ENCODE measurements around the gene PPIL1. TPM values are rescaled to one million over a fixed set of nuclear protein-coding genes. Genes with fewer than 3 reads are reported as not detected.
A peak's percentile ranks its signal among the peaks of the same experiment; 100 is the strongest.
"Not testable (repeated sequence)": the region's sequence is repeated elsewhere in the genome, so short reads cannot be mapped to it uniquely, and the experiment has no call there.

PPIL1 gene
- total RNA-seq, 3 donors from 2014 or later, result 79.9 to 82.7 (median 81.5) TPM

- DNase-seq (no peak), ATAC-seq (no peak)
- no peaks in the 10 kb centered on the region for H3K9me3 Mint-ChIP-seq
- H3K4me1 Mint-ChIP-seq (ENCODE audit: low read depth), result peaks cover 8% of the 10 kb centered on the region
- H3K27me3 Mint-ChIP-seq (ENCODE audit: low read depth), result no peaks in the 10 kb centered on the region
- peaks cover 33% of the 10 kb centered on the region for H3K36me3 Mint-ChIP-seq (ENCODE audit: insufficient read depth)
- H3K4me3 Mint-ChIP-seq, result no peak overlapping the region
Observed at GRCh38 chr6:36904851-36905393, 30.3 kb upstream of the PPIL1 start.

- DNase-seq (no peak), ATAC-seq (no peak)
- Mint-ChIP-seq H3K9me3 (no peaks in the 10 kb centered on the region), H3K4me3 (no peak overlapping the region), H3K36me3 (ENCODE audit: insufficient read depth) (peaks cover 35% of the 10 kb centered on the region), H3K4me1 (ENCODE audit: low read depth) (peaks cover 8% of the 10 kb centered on the region), H3K27me3 (ENCODE audit: low read depth) (no peaks in the 10 kb centered on the region)
Observed at GRCh38 chr6:36904114-36904513, 29.5 kb upstream of the PPIL1 start.

GRCh38 chr6:36897609-36898008 lies 23.0 kb upstream of the PPIL1 start:
- Mint-ChIP-seq H3K27me3 (ENCODE audit: low read depth) (no peaks in the 10 kb centered on the region), H3K4me1 (ENCODE audit: low read depth) (peaks cover 2% of the 10 kb centered on the region), H3K36me3 (ENCODE audit: insufficient read depth) (peaks cover 19% of the 10 kb centered on the region), H3K4me3 (no peak overlapping the region), H3K9me3 (no peaks in the 10 kb centered on the region)
- ATAC-seq, result no peak
- DNase-seq, result no peak

DNA sequence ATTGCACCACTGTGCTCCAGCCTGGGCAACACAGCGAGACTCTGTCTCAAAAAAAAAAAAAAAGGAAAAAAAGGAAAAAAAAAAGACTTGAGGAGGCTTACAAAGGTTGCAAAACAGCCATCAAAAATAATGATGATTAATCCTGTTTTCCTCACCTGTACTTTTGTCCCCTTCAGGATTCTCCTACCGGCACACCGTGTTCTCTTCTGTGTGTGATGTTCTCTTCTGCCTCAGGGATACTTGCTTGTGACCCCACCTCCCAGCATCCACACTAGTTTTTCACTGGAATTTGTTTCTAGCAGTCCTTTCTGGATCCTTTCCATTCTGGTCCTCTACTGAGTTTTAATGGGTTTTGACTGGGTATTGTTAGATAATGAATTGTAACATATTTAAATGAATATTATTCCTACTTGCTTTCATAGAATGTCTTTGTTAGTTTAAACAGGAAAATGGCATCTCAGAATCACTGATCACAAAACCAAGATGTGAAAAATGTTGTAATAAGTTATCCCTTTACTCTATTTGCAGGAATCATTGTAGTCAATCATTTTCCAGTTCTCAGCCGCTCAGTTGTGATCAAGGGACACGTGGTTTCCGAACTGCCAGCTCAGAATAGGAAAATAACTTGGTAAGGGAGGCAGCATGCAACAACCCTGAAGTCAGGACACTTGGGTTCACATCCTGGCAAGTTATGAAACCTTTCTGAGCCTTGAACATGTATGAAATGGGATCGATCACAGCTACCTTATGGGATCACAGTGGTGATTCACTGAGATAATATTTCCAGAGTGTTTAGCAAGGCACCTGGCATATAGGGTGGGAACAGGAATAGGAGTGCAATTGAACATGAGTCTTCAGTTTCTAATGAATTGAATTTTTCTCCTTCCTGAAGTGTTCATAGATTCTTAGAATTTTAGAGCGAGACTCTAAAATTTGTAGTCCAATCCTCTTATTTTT lies 19.7 kb upstream of the PPIL1 start:
- ATAC-seq, result no peak
- H3K4me1 Mint-ChIP-seq (ENCODE audit: low read depth), result peaks cover 9% of the 10 kb centered on the region
- peaks cover 14% of the 10 kb centered on the region for H3K36me3 Mint-ChIP-seq (ENCODE audit: insufficient read depth)

DNA sequence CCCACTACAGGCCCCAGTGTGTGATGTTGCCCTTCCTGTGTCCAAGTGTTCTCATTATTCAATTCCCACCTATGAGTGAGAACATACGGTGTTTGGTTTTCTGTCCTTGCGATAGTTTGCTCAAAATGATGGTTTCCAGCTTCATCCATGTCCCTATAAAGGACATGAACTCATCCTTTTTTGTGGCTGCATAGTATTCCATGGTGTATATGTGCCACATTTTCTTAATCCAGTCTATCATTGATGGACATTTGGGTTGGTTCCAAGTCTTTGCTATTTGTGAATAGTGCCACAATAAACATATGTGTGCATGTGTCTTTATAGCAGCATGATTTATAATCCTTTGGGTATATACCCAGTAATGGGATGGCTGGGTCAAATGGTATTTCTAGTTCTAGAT lies 16.6 kb upstream of the PPIL1 start:
- H3K27me3 Mint-ChIP-seq (ENCODE audit: low read depth); DNase-seq; H3K9me3 Mint-ChIP-seq; H3K36me3 Mint-ChIP-seq (ENCODE audit: insufficient read depth); H3K4me3 Mint-ChIP-seq; ATAC-seq: not testable (repeated sequence)
- peaks cover 30% of the 10 kb centered on the region for H3K4me1 Mint-ChIP-seq (ENCODE audit: low read depth)

More for the DNA sequence above, 19.7 kb upstream of the PPIL1 start:
- no peak for DNase-seq
- no peaks in the 10 kb centered on the region for H3K27me3 Mint-ChIP-seq (ENCODE audit: low read depth)
- no peak overlapping the region for H3K4me3 Mint-ChIP-seq
- no peaks in the 10 kb centered on the region for H3K9me3 Mint-ChIP-seq

GRCh38 chr6:36890112-36890663 lies 15.6 kb upstream of the PPIL1 start:
- peaks cover 6% of the 10 kb centered on the region for H3K36me3 Mint-ChIP-seq (ENCODE audit: insufficient read depth)
- H3K4me3 Mint-ChIP-seq, result no peak overlapping the region
- ATAC-seq, result no peak
- no peaks in the 10 kb centered on the region for H3K9me3 Mint-ChIP-seq
- H3K27me3 Mint-ChIP-seq (ENCODE audit: low read depth), result no peaks in the 10 kb centered on the region
- peaks cover 34% of the 10 kb centered on the region for H3K4me1 Mint-ChIP-seq (ENCODE audit: low read depth)
- no peak for DNase-seq

DNA sequence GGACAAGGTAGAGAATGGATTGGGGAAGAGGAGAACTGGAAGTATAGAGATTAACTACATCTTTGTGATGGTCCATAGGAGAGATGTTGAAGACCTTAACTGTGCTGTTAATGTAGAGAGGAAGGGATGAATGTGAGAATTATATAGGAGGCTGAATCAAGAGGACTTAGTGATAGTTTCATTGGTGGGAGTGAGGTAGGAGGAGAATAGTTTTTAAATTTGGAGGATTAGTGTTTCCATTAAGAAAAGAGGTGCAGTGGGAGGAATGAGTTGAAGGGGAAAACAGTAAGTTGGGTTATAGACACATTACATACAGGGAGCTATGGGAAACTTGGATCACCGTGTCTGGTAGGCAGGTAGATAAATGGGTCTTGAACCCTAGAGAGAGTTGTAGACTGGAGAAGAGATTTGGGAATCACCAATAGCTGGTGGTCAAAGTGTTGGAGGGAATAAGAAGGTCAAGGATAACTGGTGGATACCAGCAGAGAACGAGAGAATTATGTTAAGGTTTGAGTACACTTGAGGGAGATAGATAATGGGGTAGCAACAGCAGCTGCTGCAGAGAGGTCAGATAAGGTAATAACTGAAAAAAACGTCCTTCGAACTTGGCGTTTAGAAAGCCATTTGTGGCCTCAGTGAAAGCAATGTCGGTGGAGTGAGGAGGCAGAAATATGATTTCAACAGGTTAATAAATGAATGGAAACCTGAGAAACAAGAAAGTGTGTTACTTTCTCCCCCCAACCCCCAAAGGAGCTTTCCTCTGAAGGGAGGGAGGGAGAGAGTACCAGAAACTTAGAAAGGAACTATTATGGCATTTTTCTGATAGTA lies 14.3 kb upstream of the PPIL1 start:
- DNase-seq (no peak), ATAC-seq (no peak)
- H3K4me1 Mint-ChIP-seq (ENCODE audit: low read depth), result peaks cover 39% of the 10 kb centered on the region
- H3K9me3 Mint-ChIP-seq, result no peaks in the 10 kb centered on the region
- no peaks in the 10 kb centered on the region for H3K36me3 Mint-ChIP-seq (ENCODE audit: insufficient read depth)
- no peak overlapping the region for H3K4me3 Mint-ChIP-seq
- H3K27me3 Mint-ChIP-seq (ENCODE audit: low read depth), result no peaks in the 10 kb centered on the region

DNA sequence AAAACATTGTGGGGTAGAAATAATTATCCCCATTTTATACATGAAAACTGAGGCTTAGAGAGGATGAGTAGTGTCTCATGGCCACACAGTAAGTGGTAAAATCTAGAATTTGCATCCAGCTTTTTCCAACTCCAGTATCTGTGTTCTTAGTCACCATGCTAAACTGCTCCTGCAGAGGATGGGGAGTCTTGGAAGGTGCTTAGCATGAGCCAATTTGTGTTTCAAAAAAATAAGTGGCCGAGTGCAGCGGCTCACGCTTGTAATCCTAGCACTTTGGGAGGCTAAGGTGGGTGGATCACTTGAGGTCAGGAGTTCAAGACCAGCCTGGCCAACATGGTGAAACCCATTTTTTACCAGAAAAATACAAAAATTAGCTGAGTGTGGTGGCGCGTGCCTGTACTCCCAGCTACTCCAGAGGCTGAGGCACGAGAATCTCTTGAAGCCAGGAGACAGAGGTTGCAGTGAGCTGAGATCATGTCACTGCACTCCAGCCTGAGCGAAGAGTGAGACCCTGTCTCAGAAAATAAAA lies 13.6 kb upstream of the PPIL1 start:
- DNase-seq, result no peak
- H3K4me3 Mint-ChIP-seq, result peak overlapping the region; percentile 13
- no peaks in the 10 kb centered on the region for H3K36me3 Mint-ChIP-seq (ENCODE audit: insufficient read depth)
- no peaks in the 10 kb centered on the region for H3K27me3 Mint-ChIP-seq (ENCODE audit: low read depth)
- peaks cover 39% of the 10 kb centered on the region for H3K4me1 Mint-ChIP-seq (ENCODE audit: low read depth)
- no peaks in the 10 kb centered on the region for H3K9me3 Mint-ChIP-seq
- ATAC-seq, result no peak

DNA sequence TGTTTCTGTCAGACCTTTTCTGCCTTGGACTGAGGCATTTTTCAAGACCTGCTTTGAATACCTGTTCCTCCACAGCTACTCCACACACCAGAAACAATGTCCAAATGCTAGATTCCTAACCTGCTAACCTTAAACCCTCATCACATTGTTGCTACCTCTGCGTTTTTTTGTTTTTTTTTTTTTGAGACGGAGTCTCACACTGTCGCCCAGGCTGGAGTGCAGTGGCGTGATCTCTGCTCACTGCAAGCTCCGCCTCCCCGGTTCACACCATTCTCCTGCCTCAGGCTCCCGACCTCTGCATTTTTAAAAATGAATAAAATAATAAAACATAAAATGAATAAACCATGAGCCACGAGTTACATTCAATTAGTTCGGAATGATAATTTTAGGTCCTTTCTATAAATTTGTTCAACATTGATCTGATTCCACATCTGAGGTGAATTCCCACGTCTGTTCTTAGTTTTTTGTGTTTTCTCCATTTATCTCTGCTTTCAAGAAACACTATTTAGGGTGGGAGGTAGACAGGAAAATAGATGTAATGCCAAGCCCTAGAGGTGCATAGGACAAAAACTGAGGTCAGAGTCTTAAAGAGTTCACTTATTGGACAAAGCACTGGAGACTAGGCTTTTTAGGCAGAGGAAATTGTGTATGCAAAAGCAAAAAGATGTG lies 12.5 kb upstream of the PPIL1 start:
- H3K4me3 Mint-ChIP-seq, result peak overlapping the region; percentile 93
- ATAC-seq (no peak), DNase-seq (no peak)
- no peaks in the 10 kb centered on the region for H3K36me3 Mint-ChIP-seq (ENCODE audit: insufficient read depth)
- H3K9me3 Mint-ChIP-seq, result no peaks in the 10 kb centered on the region
- H3K4me1 Mint-ChIP-seq (ENCODE audit: low read depth), result peaks cover 34% of the 10 kb centered on the region
- H3K27me3 Mint-ChIP-seq (ENCODE audit: low read depth), result no peaks in the 10 kb centered on the region

DNA sequence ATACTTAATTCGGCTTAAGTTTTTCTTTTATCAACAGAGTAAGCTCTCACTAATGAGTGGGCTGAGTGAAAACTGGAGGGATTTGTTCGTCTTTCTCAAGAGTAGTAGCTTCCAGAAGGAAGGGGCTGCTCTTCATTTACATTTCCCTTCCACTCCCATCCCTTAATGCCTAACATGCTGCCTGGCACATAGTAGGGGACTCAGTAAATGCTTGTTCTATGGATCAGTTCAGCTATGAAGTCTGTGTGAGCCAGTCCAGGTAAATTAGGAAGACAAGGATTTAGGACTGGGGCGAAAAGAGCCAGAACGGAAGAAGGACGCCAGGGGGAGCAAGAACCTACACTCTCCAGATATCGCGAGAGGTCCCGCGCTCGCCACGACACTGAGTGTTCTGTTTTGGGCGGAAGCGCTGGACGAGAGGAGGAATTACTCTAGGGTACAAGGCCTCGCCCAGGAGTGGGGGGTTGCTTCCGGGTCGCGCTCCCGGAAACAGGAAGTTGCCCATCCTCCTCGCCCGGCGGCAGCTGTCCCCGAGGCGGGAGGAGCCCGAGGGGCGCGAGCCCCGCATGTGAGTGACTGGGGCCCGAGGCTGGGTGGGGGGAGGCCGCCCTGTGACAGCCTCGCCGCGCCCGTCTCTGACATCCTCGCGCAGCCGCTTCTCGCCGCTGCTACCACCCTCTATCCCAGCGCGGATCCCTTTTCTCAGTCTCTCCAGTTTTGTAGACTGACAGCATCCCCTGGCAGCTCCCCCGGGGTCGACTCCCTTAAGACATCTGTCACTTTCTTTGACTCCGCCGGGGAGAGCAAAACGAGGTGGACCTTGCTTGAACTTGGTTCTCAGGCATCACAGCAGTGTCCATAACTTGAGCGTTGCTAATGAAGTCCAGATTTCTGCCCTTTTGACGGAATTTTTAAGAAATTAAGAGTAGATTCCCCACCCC lies 11.1 kb upstream of the PPIL1 start, which contains the start of gene C6orf89:
Gene C6orf89 (plus strand): TSS at position 492 of the 941 bp plus-strand sequence. CDS start 13,493 bp downstream, outside the sequence.
- Mint-ChIP-seq H3K27me3 (ENCODE audit: low read depth) (no peaks in the 10 kb centered on the region), H3K4me3 (peak within 1 kb of the TSS; percentile 93), H3K9me3 (no peaks in the 10 kb centered on the region), H3K36me3 (ENCODE audit: insufficient read depth) (no peaks in the 10 kb centered on the region), H3K4me1 (ENCODE audit: low read depth) (peaks cover 33% of the 10 kb centered on the region)
- ATAC-seq, result peak; percentile 99
- DNase-seq, result peak; percentile 96

GRCh38 chr6:36884610-36885009 lies 10.0 kb upstream of the PPIL1 start:
- Mint-ChIP-seq H3K36me3 (ENCODE audit: insufficient read depth) (no peaks in the 10 kb centered on the region), H3K4me1 (ENCODE audit: low read depth) (peaks cover 33% of the 10 kb centered on the region), H3K4me3 (no peak overlapping the region), H3K27me3 (ENCODE audit: low read depth) (peaks cover 1% of the 10 kb centered on the region), H3K9me3 (no peaks in the 10 kb centered on the region)
- DNase-seq (no peak), ATAC-seq (no peak)

GRCh38 chr6:36875250-36875633 lies 639 bp upstream of the PPIL1 start:
- DNase-seq, result no peak
- peaks cover 9% of the 10 kb centered on the region for H3K27me3 Mint-ChIP-seq (ENCODE audit: low read depth)
- no peak for ATAC-seq
- H3K4me1 Mint-ChIP-seq (ENCODE audit: low read depth), result peaks cover 26% of the 10 kb centered on the region
- peak overlapping the region; percentile 90 for H3K4me3 Mint-ChIP-seq
- H3K36me3 Mint-ChIP-seq (ENCODE audit: insufficient read depth), result peaks cover 17% of the 10 kb centered on the region
- no peaks in the 10 kb centered on the region for H3K9me3 Mint-ChIP-seq

All from activated T-cell treated with anti-CD3 and anti-CD28 coated beads, Interleukin-2, amount 50 U/mL, for 4 hours (primary cell).